ENCODE measurements around the gene ALPL. TPM values are rescaled to one million over a fixed set of nuclear protein-coding genes. Genes with fewer than 3 reads are reported as not detected.

Gene ALPL
- polyA plus RNA-seq, 1 donor (not counting 4 experiments of a cell fraction or from before 2014, with no cell fraction given): not detected

DNA sequence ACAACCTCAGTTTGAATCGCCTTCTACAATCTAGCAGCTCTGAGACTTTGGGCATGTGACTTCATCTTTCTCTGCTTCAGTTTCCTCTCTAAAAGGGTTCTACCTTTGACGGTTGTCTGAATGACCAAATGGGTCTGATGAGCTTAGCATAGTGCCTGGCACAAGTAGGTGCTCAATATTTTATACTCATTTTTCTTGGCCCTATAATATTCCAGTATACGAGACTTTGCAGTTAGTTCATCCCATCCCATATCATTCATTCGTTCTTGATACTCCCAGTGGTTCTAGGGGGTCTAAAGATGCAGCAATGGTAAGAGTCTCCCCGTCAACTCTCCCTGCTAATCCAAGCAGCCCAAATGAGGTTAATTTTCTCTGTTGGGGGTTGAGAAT lies 67.6 kb downstream of the ALPL start:
- no peak for TF ChIP-seq EZH2 (IDR thresholded peaks at IDR 0.05; ENCODE audit: low read length)
- no peak for TF ChIP-seq CTCF (optimal IDR thresholded peaks at IDR 0.05 in 1 of 3, IDR thresholded peaks at IDR 0.05 in 1 of 3, conservative IDR thresholded peaks at IDR 0.05 in 1 of 3; ENCODE audit: extremely low read depth in 1 of 3, insufficient read depth in 2 of 3, low read length in 3 of 3)
- H3K27ac ChIP-seq (ENCODE audit: control insufficient read depth, insufficient read depth, low read length): no peak overlapping the region
- peaks cover 3% of the 10 kb centered on the region for H4K20me1 ChIP-seq (ENCODE audit: control insufficient read depth, extremely low read depth, insufficient read depth, low read length)
- H2AFZ ChIP-seq (ENCODE audit: control insufficient read depth, low read length): no peak overlapping the region
- H3K79me2 ChIP-seq (ENCODE audit: control insufficient read depth, insufficient read depth, low read length): no peaks in the 10 kb centered on the region
- no peaks in the 10 kb centered on the region for H3K36me3 ChIP-seq (ENCODE audit: control insufficient read depth in 2 of 2, extremely low read depth in 1 of 2, insufficient read depth in 2 of 2, low read length in 2 of 2)
- DNase-seq (ENCODE audit: low read depth, low spot score) (no peak), FAIRE-seq (no peak)
- peaks cover 5% of the 10 kb centered on the region for H3K4me1 ChIP-seq (ENCODE audit: control insufficient read depth, extremely low read depth, insufficient read depth, low read length)
- no peak overlapping the region for H3K4me2 ChIP-seq (ENCODE audit: control insufficient read depth, extremely low read depth, insufficient read depth, low read depth, low read length)
- H3K4me3 ChIP-seq (ENCODE audit: control insufficient read depth in 2 of 3, extremely low read depth in 1 of 3, insufficient read depth in 2 of 3, low read depth in 1 of 3, low read length in 3 of 3): no peak overlapping the region
- no peak overlapping the region for H3K9ac ChIP-seq (ENCODE audit: control insufficient read depth, extremely low read depth, insufficient read depth, low read length)
- dilution Hi-C loops (cut with MboI; ENCODE audit: extremely low pct_ligation_motif_present, low sequenced_read_pairs): no loop called here
- no peaks in the 10 kb centered on the region for H3K9me1 ChIP-seq (ENCODE audit: control insufficient read depth, extremely low read depth, insufficient read depth, low read length)
- no peaks in the 10 kb centered on the region for H3K9me3 ChIP-seq (ENCODE audit: control insufficient read depth, low read depth, low read length)
- peaks cover 3% of the 10 kb centered on the region for H3K27me3 ChIP-seq (ENCODE audit: control insufficient read depth, extremely low read depth, insufficient read depth, low read length)

DNA sequence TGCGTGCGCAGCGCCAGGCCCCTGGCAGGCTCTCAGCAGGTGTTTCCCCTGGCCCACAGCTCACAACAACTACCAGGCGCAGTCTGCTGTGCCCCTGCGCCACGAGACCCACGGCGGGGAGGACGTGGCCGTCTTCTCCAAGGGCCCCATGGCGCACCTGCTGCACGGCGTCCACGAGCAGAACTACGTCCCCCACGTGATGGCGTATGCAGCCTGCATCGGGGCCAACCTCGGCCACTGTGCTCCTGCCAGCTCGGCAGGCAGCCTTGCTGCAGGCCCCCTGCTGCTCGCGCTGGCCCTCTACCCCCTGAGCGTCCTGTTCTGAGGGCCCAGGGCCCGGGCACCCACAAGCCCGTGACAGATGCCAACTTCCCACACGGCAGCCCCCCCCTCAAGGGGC lies 68.1 kb downstream of the ALPL start:
- Histone ChIP-seq H3K36me3 (ENCODE audit: control insufficient read depth in 2 of 2, extremely low read depth in 1 of 2, insufficient read depth in 2 of 2, low read length in 2 of 2) (no peaks in the 10 kb centered on the region), H3K27me3 (ENCODE audit: control insufficient read depth, extremely low read depth, insufficient read depth, low read length) (peaks cover 3% of the 10 kb centered on the region), H3K79me2 (ENCODE audit: control insufficient read depth, insufficient read depth, low read length) (no peaks in the 10 kb centered on the region), H3K9ac (ENCODE audit: control insufficient read depth, extremely low read depth, insufficient read depth, low read length) (no peak overlapping the region), H4K20me1 (ENCODE audit: control insufficient read depth, extremely low read depth, insufficient read depth, low read length) (peaks cover 3% of the 10 kb centered on the region), H3K4me3 (ENCODE audit: control insufficient read depth in 2 of 3, extremely low read depth in 1 of 3, insufficient read depth in 2 of 3, low read depth in 1 of 3, low read length in 3 of 3) (no peak overlapping the region), H3K27ac (ENCODE audit: control insufficient read depth, insufficient read depth, low read length) (no peak overlapping the region), H3K4me2 (ENCODE audit: control insufficient read depth, extremely low read depth, insufficient read depth, low read depth, low read length) (no peak overlapping the region), H3K9me3 (ENCODE audit: control insufficient read depth, low read depth, low read length) (no peaks in the 10 kb centered on the region), H3K4me1 (ENCODE audit: control insufficient read depth, extremely low read depth, insufficient read depth, low read length) (peaks cover 5% of the 10 kb centered on the region), H3K9me1 (ENCODE audit: control insufficient read depth, extremely low read depth, insufficient read depth, low read length) (no peaks in the 10 kb centered on the region), H2AFZ (ENCODE audit: control insufficient read depth, low read length) (no peak overlapping the region)
- no peak for TF ChIP-seq EZH2 (IDR thresholded peaks at IDR 0.05; ENCODE audit: low read length)
- no peak for TF ChIP-seq CTCF (optimal IDR thresholded peaks at IDR 0.05 in 1 of 3, IDR thresholded peaks at IDR 0.05 in 1 of 3, conservative IDR thresholded peaks at IDR 0.05 in 1 of 3; ENCODE audit: extremely low read depth in 1 of 3, insufficient read depth in 2 of 3, low read length in 3 of 3)
- DNase-seq (ENCODE audit: low read depth, low spot score) (no peak), FAIRE-seq (no peak)
- dilution Hi-C loops (cut with MboI; ENCODE audit: extremely low pct_ligation_motif_present, low sequenced_read_pairs): no loop called here
